Inflammatory macrophage treated with lipopolysaccharide for 1 hour (primary cell): ENCODE results near the gene TANK.
"Not testable (repeated sequence)": the region's sequence is repeated elsewhere in the genome, so short reads cannot be mapped to it uniquely, and the experiment has no call there.

ENCODE experiments used
- DNase-seq, 2 donors: peaks; one replicate each; pipeline ENCODE4 v3.0.0-alpha.2; 2020 to 2022

The TANK gene

DNA sequence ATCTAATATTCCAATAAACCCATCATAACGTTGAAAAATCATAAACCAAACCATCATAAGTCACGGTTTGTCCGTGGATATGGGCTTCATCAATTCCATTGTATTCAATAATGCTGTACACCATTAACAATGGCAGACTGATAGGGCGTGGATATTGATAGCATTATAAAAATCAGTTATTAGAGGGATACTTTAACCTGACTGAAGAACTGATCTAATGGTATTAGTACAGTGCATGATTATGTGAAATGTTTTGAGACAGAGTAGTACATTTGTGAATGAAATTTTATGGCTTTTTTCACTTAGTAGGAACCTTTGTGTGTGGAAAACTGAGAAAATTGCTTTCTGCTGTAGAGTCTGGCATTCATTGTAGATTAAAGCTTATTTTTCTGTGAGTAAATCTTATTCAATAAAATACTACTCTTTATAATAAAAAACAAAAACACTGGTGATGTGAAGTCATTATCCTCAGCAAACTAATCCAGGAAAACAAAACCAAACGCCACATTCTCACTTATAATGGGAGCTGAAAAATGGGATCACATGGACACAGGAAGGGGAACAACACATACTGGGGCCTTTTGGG, 119.1 kb downstream of the TANK start:
- not testable (repeated sequence) for DNase-seq

- not testable (repeated sequence) for DNase-seq
These were observed 120.7 kb downstream of the TANK start for GRCh38 chr2:161280906-161281323.

DNA sequence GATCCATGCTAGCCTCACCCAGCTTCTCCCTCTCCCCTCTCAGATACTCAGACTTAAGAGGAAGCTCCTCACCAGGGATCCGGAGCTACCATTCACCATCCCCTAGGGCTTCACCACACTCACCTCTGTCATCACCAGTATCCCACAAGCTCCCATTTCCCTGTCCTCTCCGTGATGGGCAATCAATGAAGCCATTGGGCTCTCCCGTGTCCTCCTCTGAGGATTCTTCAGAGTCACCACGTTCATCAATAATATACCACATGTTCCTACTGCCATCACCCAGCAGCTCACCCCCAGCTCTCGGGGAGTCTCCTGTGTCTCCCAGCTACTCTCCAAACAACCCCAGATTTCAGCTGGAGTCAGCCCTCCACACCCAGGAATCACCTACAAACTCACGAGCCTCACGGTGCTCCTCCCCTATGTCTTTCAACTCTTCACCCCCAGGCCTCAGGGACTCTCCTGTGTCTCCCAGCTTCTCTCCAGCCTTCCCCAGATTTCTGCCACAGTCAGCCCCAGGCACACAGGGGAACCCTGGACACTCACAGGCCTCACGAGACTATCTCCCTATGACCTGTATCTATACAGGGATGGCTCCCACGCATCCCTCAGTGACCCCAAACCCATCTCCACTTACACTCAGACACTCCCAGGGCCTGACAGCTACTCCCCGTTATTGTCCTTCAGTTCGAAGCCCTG, 121.5 kb downstream of the TANK start:
- not testable (repeated sequence) for DNase-seq

- not testable (repeated sequence) for DNase-seq
These were observed 122.0 kb downstream of the TANK start for GRCh38 chr2:161282311-161282644.

- DNase-seq: no peak
These were observed 123.7 kb downstream of the TANK start for GRCh38 chr2:161283926-161284325.
